Coronary artery (tissue), 2 donors: ENCODE measurements around the gene APRT.
A peak's percentile ranks its signal among the peaks of the same experiment; 100 is the strongest.

ENCODE experiments used
- DNase-seq: peaks from one replicate; pipeline ENCODE4 v3.0.0-alpha.2; 2017; ENCODE audit warnings: low spot score
- H3K27ac ChIP-seq, 2 donors: fragments of 200-600 bp; sonication (generic); one replicate each; pipeline ENCODE4 v1.5.1; 2016 to 2019
- H3K4me3 ChIP-seq: fragments of 200-600 bp; sonication (generic); 2 replicates; pipeline ENCODE4 v1.5.1; 2016; ENCODE audit warnings: mild to moderate bottlenecking, moderate library complexity
- CTCF ChIP-seq: fragments of 200-600 bp; sonication (generic); IDR thresholded peaks from one replicate; pipeline ENCODE4 v1.5.1; 2019; ENCODE audit warnings: antibody characterized with exemption

Gene APRT

GRCh38 chr16:88804173-88804551, 7.6 kb downstream of the APRT start:
- Histone ChIP-seq H3K4me3 (peak overlapping the region; percentile 67), H3K27ac (no peak overlapping the region)
- no peak for DNase-seq
- no peak for TF ChIP-seq CTCF

- no peak for DNase-seq
- H3K4me3 ChIP-seq: peak within 1 kb of the TSS; percentile 67
- peak within 1 kb of the TSS in 1 of 2 donors; percentile 60 for H3K27ac ChIP-seq
- TF ChIP-seq CTCF: no peak
Measured at GRCh38 chr16:88803264-88803987, 8.3 kb downstream of the APRT start, which contains the start of gene CDT1. Gene CDT1 (plus strand): TSS chr16:88803789. CDS start chr16:88803832, 43 bp downstream.

- DNase-seq: no peak
- Histone ChIP-seq H3K4me3 (no peak overlapping the region), H3K27ac (no peak overlapping the region)
- TF ChIP-seq CTCF: no peak
Measured at GRCh38 chr16:88800277-88800592, 11.5 kb downstream of the APRT start.

GRCh38 chr16:88799569-88800276, 12.0 kb downstream of the APRT start:
- DNase-seq: no peak
- TF ChIP-seq CTCF: no peak
- Histone ChIP-seq H3K27ac (no peak overlapping the region), H3K4me3 (no peak overlapping the region)

- no peak for TF ChIP-seq CTCF
- Histone ChIP-seq H3K27ac (no peak overlapping the region), H3K4me3 (no peak overlapping the region)
- no peak for DNase-seq
Measured at GRCh38 chr16:88798772-88799455, 12.8 kb downstream of the APRT start.

- Histone ChIP-seq H3K4me3 (no peak overlapping the region), H3K27ac (no peak overlapping the region)
- TF ChIP-seq CTCF: no peak
- DNase-seq: no peak
Measured at GRCh38 chr16:88798073-88798472, 13.7 kb downstream of the APRT start.
